ENCODE data around the gene ZMYND8. TPM values are rescaled to one million over a fixed set of nuclear protein-coding genes. Genes with fewer than 3 reads are reported as not detected.
"Not testable (repeated sequence)": the region's sequence is repeated elsewhere in the genome, so short reads cannot be mapped to it uniquely, and the experiment has no call there.

Gene ZMYND8
- total and polyA plus RNA-seq, 9 donors: 12.2 to 18.9 (median 16.0) TPM

- Histone ChIP-seq H3K27me3 (ENCODE audit: control insufficient read depth, insufficient read depth, low read length) (no peaks in the 10 kb centered on the region), H3K4me3 (ENCODE audit: low read length) (no peak overlapping the region), H3K4me1 (ENCODE audit: control insufficient read depth, insufficient read depth, low read length) (no peaks in the 10 kb centered on the region), H3K36me3 (ENCODE audit: control insufficient read depth, insufficient read depth, low read length) (peaks cover 48% of the 10 kb centered on the region), H3K27ac (ENCODE audit: low read length) (no peak overlapping the region), H3K9me3 (replicated peaks; ENCODE audit: control insufficient read depth, low read depth, low read length) (no peaks in the 10 kb centered on the region)
- 78% methylated on average over 4 of the region's 4 CpGs for WGBS (ENCODE audit: insufficient coverage)
- DNase-seq: no peak
Observed at GRCh38 chr20:47297746-47298145, 58.8 kb downstream of the ZMYND8 start.

GRCh38 chr20:47296950-47297349 lies 59.5 kb downstream of the ZMYND8 start:
- WGBS (ENCODE audit: insufficient coverage): 85% methylated on average over 3 of the region's 6 CpGs
- Histone ChIP-seq H3K4me1 (ENCODE audit: control insufficient read depth, insufficient read depth, low read length) (no peaks in the 10 kb centered on the region), H3K27ac (ENCODE audit: low read length) (no peak overlapping the region), H3K4me3 (ENCODE audit: low read length) (no peak overlapping the region), H3K9me3 (replicated peaks; ENCODE audit: control insufficient read depth, low read depth, low read length) (no peaks in the 10 kb centered on the region), H3K27me3 (ENCODE audit: control insufficient read depth, insufficient read depth, low read length) (no peaks in the 10 kb centered on the region), H3K36me3 (ENCODE audit: control insufficient read depth, insufficient read depth, low read length) (peaks cover 48% of the 10 kb centered on the region)
- no peak for DNase-seq

- Histone ChIP-seq H3K4me1 (ENCODE audit: control insufficient read depth, insufficient read depth, low read length) (no peaks in the 10 kb centered on the region), H3K36me3 (ENCODE audit: control insufficient read depth, insufficient read depth, low read length) (peaks cover 56% of the 10 kb centered on the region), H3K27ac (ENCODE audit: low read length) (no peak overlapping the region), H3K9me3 (replicated peaks; ENCODE audit: control insufficient read depth, low read depth, low read length) (no peaks in the 10 kb centered on the region), H3K4me3 (ENCODE audit: low read length) (no peak overlapping the region), H3K27me3 (ENCODE audit: control insufficient read depth, insufficient read depth, low read length) (no peaks in the 10 kb centered on the region)
- WGBS (ENCODE audit: insufficient coverage): 75% methylated on average over 6 of the region's 6 CpGs
- DNase-seq: no peak
Observed at GRCh38 chr20:47295921-47296426, 60.5 kb downstream of the ZMYND8 start.

GRCh38 chr20:47295129-47295813 lies 61.2 kb downstream of the ZMYND8 start:
- Histone ChIP-seq H3K4me3 (ENCODE audit: low read length) (no peak overlapping the region), H3K27ac (ENCODE audit: low read length) (no peak overlapping the region), H3K4me1 (ENCODE audit: control insufficient read depth, insufficient read depth, low read length) (no peaks in the 10 kb centered on the region), H3K27me3 (ENCODE audit: control insufficient read depth, insufficient read depth, low read length) (no peaks in the 10 kb centered on the region), H3K9me3 (replicated peaks; ENCODE audit: control insufficient read depth, low read depth, low read length) (no peaks in the 10 kb centered on the region), H3K36me3 (ENCODE audit: control insufficient read depth, insufficient read depth, low read length) (peaks cover 56% of the 10 kb centered on the region)
- no peak for DNase-seq
- 100% methylated on average over 3 of the region's 8 CpGs for WGBS (ENCODE audit: insufficient coverage)

DNA sequence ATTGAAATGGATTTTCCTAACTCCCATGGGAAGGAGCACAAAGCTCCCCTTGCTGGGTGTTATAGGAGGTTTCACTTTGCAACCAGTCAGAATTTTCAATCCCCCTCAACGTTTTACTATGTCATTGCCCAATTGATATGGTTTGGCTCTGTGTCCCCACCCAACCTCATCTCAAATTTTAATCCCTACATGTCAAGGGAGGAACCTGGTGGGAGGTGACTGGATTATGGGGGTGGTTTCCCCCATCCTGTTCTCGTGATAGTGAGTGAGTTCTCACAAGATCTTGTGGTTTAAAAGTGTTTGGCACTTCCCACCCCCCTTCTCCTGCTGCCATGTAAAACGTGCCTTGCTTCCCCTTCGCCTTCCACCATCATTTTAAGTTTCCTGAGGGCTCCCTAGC lies 62.9 kb downstream of the ZMYND8 start:
- Histone ChIP-seq H3K4me3 (ENCODE audit: low read length) (no peak overlapping the region), H3K27me3 (ENCODE audit: control insufficient read depth, insufficient read depth, low read length) (no peaks in the 10 kb centered on the region), H3K9me3 (replicated peaks; ENCODE audit: control insufficient read depth, low read depth, low read length) (no peaks in the 10 kb centered on the region), H3K27ac (ENCODE audit: low read length) (no peak overlapping the region), H3K4me1 (ENCODE audit: control insufficient read depth, insufficient read depth, low read length) (no peaks in the 10 kb centered on the region), H3K36me3 (ENCODE audit: control insufficient read depth, insufficient read depth, low read length) (peaks cover 62% of the 10 kb centered on the region)
- DNase-seq: no peak
- 94% methylated on average over 2 of the region's 4 CpGs for WGBS (ENCODE audit: insufficient coverage)

DNA sequence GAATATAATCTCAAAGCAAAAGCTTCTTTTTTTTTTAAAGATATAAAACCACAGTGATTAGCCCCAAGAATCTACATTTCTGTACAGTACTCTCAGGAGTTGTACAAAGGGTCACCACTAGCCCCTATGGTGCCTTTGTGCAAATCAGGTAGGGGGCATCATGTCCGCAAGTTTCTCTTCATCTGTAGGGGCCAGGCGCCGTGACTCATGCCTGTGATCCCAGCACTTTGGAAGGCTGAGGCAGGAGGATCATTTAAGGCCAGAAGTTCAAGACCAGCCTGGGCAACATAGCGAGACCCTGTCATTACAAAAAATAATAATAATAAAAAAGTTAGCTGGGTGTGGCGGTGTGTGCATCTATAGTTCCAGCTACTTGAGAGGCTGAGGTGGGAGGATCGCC lies 63.9 kb downstream of the ZMYND8 start:
- Histone ChIP-seq H3K27me3 (ENCODE audit: control insufficient read depth, insufficient read depth, low read length) (no peaks in the 10 kb centered on the region), H3K27ac (ENCODE audit: low read length) (no peak overlapping the region), H3K4me1 (ENCODE audit: control insufficient read depth, insufficient read depth, low read length) (no peaks in the 10 kb centered on the region), H3K4me3 (ENCODE audit: low read length) (no peak overlapping the region), H3K9me3 (replicated peaks; ENCODE audit: control insufficient read depth, low read depth, low read length) (no peaks in the 10 kb centered on the region), H3K36me3 (ENCODE audit: control insufficient read depth, insufficient read depth, low read length) (peaks cover 61% of the 10 kb centered on the region)
- 93% methylated on average over 2 of the region's 6 CpGs for WGBS (ENCODE audit: insufficient coverage)
- DNase-seq: no peak

- Histone ChIP-seq H3K4me3 (ENCODE audit: low read length) (no peak overlapping the region), H3K36me3 (ENCODE audit: control insufficient read depth, insufficient read depth, low read length) (peaks cover 56% of the 10 kb centered on the region), H3K27me3 (ENCODE audit: control insufficient read depth, insufficient read depth, low read length) (no peaks in the 10 kb centered on the region), H3K9me3 (replicated peaks; ENCODE audit: control insufficient read depth, low read depth, low read length) (no peaks in the 10 kb centered on the region), H3K27ac (ENCODE audit: low read length) (peak overlapping the region; percentile 59), H3K4me1 (ENCODE audit: control insufficient read depth, insufficient read depth, low read length) (no peaks in the 10 kb centered on the region)
- 60% methylated on average over 1 of the region's 11 CpGs for WGBS (ENCODE audit: insufficient coverage)
- DNase-seq: peak; percentile 59
Observed at GRCh38 chr20:47290666-47291430, 65.7 kb downstream of the ZMYND8 start.

DNA sequence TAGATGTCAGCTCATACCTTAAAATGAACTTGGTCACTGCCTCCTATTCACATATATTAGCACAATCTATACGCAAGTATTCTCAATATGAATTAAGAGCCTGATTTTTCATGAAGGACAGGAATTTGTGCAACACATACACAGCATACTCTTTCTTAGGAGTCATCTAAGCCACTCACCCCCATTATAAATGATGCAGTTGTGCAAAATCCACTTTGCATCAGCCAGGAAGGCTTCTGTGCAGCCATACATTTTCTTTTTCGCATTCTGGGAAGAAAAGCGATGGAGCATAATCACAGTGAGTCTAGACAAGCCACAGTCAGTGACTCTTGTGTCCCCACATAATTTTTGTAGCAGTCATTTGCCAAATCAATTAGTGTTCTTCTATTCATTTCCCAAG lies 66.5 kb downstream of the ZMYND8 start:
- Histone ChIP-seq H3K4me1 (ENCODE audit: control insufficient read depth, insufficient read depth, low read length) (no peaks in the 10 kb centered on the region), H3K27me3 (ENCODE audit: control insufficient read depth, insufficient read depth, low read length) (no peaks in the 10 kb centered on the region), H3K9me3 (replicated peaks; ENCODE audit: control insufficient read depth, low read depth, low read length) (no peaks in the 10 kb centered on the region), H3K4me3 (ENCODE audit: low read length) (no peak overlapping the region), H3K27ac (ENCODE audit: low read length) (no peak overlapping the region), H3K36me3 (ENCODE audit: control insufficient read depth, insufficient read depth, low read length) (peaks cover 56% of the 10 kb centered on the region)
- 94% methylated on average over 2 of the region's 3 CpGs for WGBS (ENCODE audit: insufficient coverage)
- DNase-seq: no peak

DNA sequence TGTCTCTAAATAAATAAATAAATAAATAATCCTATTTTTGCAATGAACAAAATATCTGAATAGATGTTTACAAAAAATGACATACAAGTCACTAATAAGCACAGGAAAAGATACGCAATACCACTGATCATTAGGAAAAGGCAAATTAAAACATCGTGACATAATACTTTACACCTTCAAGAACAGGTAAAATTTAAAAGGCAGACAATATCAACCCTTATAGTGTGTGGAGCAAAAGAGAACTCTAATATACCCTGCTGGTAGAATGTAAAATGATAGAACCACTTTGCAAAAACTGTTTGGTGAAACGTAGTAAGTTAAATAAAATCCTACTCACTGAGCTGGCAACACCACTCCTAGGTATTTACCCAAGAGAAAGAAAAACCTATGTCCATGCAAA lies 67.4 kb downstream of the ZMYND8 start:
- Histone ChIP-seq H3K4me1 (ENCODE audit: control insufficient read depth, insufficient read depth, low read length) (no peaks in the 10 kb centered on the region), H3K4me3 (ENCODE audit: low read length) (no peak overlapping the region), H3K27me3 (ENCODE audit: control insufficient read depth, insufficient read depth, low read length) (no peaks in the 10 kb centered on the region), H3K36me3 (ENCODE audit: control insufficient read depth, insufficient read depth, low read length) (peaks cover 63% of the 10 kb centered on the region), H3K27ac (ENCODE audit: low read length) (no peak overlapping the region), H3K9me3 (replicated peaks; ENCODE audit: control insufficient read depth, low read depth, low read length) (no peaks in the 10 kb centered on the region)
- WGBS (ENCODE audit: insufficient coverage): no CpG with 5 or more reads among the region's 3 CpGs
- DNase-seq: no peak

GRCh38 chr20:47288530-47288929 lies 68.0 kb downstream of the ZMYND8 start:
- DNase-seq; H3K4me3 ChIP-seq (ENCODE audit: low read length); H3K9me3 ChIP-seq (replicated peaks; ENCODE audit: control insufficient read depth, low read depth, low read length); H3K4me1 ChIP-seq (ENCODE audit: control insufficient read depth, insufficient read depth, low read length); H3K27ac ChIP-seq (ENCODE audit: low read length); H3K27me3 ChIP-seq (ENCODE audit: control insufficient read depth, insufficient read depth, low read length): not testable (repeated sequence)
- H3K36me3 ChIP-seq (ENCODE audit: control insufficient read depth, insufficient read depth, low read length): peaks cover 63% of the 10 kb centered on the region
- 93% methylated on average over 2 of the region's 8 CpGs for WGBS (ENCODE audit: insufficient coverage)
